ENCODE results near the gene RAF1.

- no peak for TF ChIP-seq ATM (IDR thresholded peaks at IDR 0.05; ENCODE audit: borderline replicate concordance)
- no peak for TF ChIP-seq TCF7 (IDR thresholded peaks at IDR 0.05; ENCODE audit: low read depth)
- no peak for TF ChIP-seq MED1 (CRISPR knock-in tag; IDR thresholded peaks at IDR 0.05)
- TF ChIP-seq SIN3B (IDR thresholded peaks at IDR 0.05; ENCODE audit: low read length), result no peak
Observed at GRCh38 chr3:12571986-12572385, 91.9 kb downstream of the RAF1 start.
